ENCODE data around the gene CISH.

DNA sequence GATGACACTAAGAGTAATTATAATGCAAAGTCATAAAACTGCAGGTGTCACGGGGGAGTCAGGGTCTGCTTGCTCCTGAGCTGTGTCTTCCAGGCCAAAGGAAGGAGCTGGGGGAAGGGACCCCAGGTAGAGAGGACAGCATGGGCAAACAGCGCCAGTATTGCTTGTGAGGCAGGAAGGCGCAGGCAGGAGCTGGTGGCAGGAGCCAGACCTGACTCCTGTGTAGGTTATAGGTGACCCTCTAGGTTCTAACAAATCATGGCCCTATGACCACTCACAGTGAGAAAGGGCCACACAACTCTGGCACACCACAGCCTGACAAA lies 1.9 kb downstream of the CISH start:
- no peak for TF ChIP-seq ZC3H10 (CRISPR knock-in tag; IDR thresholded peaks at IDR 0.05)
- TF ChIP-seq ZFP3 (CRISPR knock-in tag; IDR thresholded peaks at IDR 0.05): no peak
- no peak for TF ChIP-seq GLIS3 (CRISPR knock-in tag; IDR thresholded peaks at IDR 0.05)
- TF ChIP-seq ZNF565 (CRISPR knock-in tag; conservative IDR thresholded peaks at IDR 0.05; ENCODE audit: low read depth): no peak
- TF ChIP-seq, protein P1, sequence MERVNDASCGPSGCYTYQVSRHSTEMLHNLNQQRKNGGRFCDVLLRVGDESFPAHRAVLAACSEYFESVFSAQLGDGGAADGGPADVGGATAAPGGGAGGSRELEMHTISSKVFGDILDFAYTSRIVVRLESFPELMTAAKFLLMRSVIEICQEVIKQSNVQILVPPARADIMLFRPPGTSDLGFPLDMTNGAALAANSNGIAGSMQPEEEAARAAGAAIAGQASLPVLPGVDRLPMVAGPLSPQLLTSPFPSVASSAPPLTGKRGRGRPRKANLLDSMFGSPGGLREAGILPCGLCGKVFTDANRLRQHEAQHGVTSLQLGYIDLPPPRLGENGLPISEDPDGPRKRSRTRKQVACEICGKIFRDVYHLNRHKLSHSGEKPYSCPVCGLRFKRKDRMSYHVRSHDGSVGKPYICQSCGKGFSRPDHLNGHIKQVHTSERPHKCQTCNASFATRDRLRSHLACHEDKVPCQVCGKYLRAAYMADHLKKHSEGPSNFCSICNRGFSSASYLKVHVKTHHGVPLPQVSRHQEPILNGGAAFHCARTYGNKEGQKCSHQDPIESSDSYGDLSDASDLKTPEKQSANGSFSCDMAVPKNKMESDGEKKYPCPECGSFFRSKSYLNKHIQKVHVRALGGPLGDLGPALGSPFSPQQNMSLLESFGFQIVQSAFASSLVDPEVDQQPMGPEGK (CRISPR knock-in tag; IDR thresholded peaks at IDR 0.05; ENCODE audit: borderline replicate concordance): no peak
- TF ChIP-seq TCF4 (CRISPR knock-in tag; IDR thresholded peaks at IDR 0.05; ENCODE audit: borderline replicate concordance): no peak
- TF ChIP-seq, protein P2, sequence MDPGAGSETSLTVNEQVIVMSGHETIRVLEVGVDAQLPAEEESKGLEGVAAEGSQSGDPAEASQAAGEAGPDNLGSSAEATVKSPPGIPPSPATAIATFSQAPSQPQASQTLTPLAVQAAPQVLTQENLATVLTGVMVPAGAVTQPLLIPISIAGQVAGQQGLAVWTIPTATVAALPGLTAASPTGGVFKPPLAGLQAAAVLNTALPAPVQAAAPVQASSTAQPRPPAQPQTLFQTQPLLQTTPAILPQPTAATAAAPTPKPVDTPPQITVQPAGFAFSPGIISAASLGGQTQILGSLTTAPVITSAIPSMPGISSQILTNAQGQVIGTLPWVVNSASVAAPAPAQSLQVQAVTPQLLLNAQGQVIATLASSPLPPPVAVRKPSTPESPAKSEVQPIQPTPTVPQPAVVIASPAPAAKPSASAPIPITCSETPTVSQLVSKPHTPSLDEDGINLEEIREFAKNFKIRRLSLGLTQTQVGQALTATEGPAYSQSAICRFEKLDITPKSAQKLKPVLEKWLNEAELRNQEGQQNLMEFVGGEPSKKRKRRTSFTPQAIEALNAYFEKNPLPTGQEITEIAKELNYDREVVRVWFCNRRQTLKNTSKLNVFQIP (CRISPR knock-in tag; IDR thresholded peaks at IDR 0.05; ENCODE audit: borderline replicate concordance, low read depth): no peak
- no peak for TF ChIP-seq SNAI2 (CRISPR knock-in tag; IDR thresholded peaks at IDR 0.05)
- no peak for TF ChIP-seq BACH2 (CRISPR knock-in tag; IDR thresholded peaks at IDR 0.05; ENCODE audit: borderline replicate concordance)
- no peak for TF ChIP-seq ARNTL (CRISPR knock-in tag; IDR thresholded peaks at IDR 0.05; ENCODE audit: borderline replicate concordance, low read depth)
- TF ChIP-seq, protein P3, sequence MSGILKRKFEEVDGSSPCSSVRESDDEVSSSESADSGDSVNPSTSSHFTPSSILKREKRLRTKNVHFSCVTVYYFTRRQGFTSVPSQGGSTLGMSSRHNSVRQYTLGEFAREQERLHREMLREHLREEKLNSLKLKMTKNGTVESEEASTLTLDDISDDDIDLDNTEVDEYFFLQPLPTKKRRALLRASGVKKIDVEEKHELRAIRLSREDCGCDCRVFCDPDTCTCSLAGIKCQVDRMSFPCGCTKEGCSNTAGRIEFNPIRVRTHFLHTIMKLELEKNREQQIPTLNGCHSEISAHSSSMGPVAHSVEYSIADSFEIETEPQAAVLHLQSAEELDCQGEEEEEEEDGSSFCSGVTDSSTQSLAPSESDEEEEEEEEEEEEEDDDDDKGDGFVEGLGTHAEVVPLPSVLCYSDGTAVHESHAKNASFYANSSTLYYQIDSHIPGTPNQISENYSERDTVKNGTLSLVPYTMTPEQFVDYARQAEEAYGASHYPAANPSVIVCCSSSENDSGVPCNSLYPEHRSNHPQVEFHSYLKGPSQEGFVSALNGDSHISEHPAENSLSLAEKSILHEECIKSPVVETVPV (CRISPR knock-in tag; IDR thresholded peaks at IDR 0.05): no peak
